Tibial nerve (tissue), 4 donors: ENCODE results near the gene NEURL3. TPM values are rescaled to one million over a fixed set of nuclear protein-coding genes. Genes with fewer than 3 reads are reported as not detected.

Experiments
- DNase-seq, 2 donors: peaks; one replicate each; pipeline ENCODE4 v3.0.0-alpha.2; 2019; ENCODE audit warnings: low spot score in 2 of 2
- H3K27ac ChIP-seq, 4 donors: fragments of 200-600 bp; sonication (generic) in 3 of 4; one replicate each; pipeline ENCODE4 v1.5.1; 2017 to 2019; ENCODE audit warnings: mild to moderate bottlenecking in 1 of 4
- H3K27me3 ChIP-seq, 2 donors: fragments of 200-600 bp; sonication (generic) in 1 of 2; one replicate each; pipeline versions ENCODE4 v1.5.1 to v1.6.0; 2017 to 2019
- H3K36me3 ChIP-seq, 3 donors: fragments of 200-600 bp; sonication (generic); one replicate each; pipeline ENCODE4 v1.5.1; 2018 to 2019
- H3K4me1 ChIP-seq, 4 donors: fragments of 200-600 bp; sonication (generic) in 3 of 4; one replicate each; pipeline ENCODE4 v1.5.1; 2017 to 2019
- H3K4me3 ChIP-seq, 4 donors: fragments of 200-600 bp; sonication (generic) in 3 of 4; one replicate each; pipeline ENCODE4 v1.5.1; 2017 to 2019; ENCODE audit warnings: mild to moderate bottlenecking in 1 of 4, moderate library complexity in 1 of 4
- H3K9me3 ChIP-seq, 4 donors: fragments of 200-600 bp; sonication (generic) in 3 of 4; one replicate each; pipeline ENCODE4 v1.5.1; 2017 to 2019
- CTCF ChIP-seq, 5 experiments: fragments of 200-600 bp in 3 of 5; fragments of 450-650 bp in 2 of 5; sonication (generic) in 3 of 5; IDR thresholded peaks; one replicate each; pipeline ENCODE4 v1.5.1; 2016 to 2019; ENCODE audit warnings: antibody characterized with exemption in 5 of 5, mild to moderate bottlenecking in 3 of 5, moderate library complexity in 2 of 5
- EP300 ChIP-seq, 2 donors: sonication (generic); formaldehyde crosslinking; IDR thresholded peaks; one replicate each; pipeline ENCODE4 v1.6.1; 2017; ENCODE audit warnings: antibody characterized with exemption in 2 of 2, mild to moderate bottlenecking in 1 of 2
- POLR2A ChIP-seq, 2 donors: fragments of 450-650 bp; IDR thresholded peaks; one replicate each; pipeline ENCODE4 v1.6.1; 2017; ENCODE audit warnings: antibody characterized with exemption in 2 of 2, mild to moderate bottlenecking in 2 of 2, moderate library complexity in 2 of 2
- WGBS, 2 donors: methylation state at CpG; one replicate each; pipeline ENCODE4 v1.1.5; 2018; 5-methylcytosine and 5-hydroxymethylcytosine counted together
- total RNA-seq, 4 donors: library from RNA; depleted of rRNA; stranded (reverse); fragments of >200 nt; gene quantifications; one replicate each; pipeline ENCODE4 v1.1.0, GENCODE V29; 2016

Gene NEURL3
- total RNA-seq, 4 donors from 2014 or later = 1.5 TPM; not detected in 3

- no peaks in the 10 kb centered on the region for H3K36me3 ChIP-seq
- H3K4me3 ChIP-seq = peak overlapping the region; percentile 43 to 71 (median 67)
- TF ChIP-seq CTCF (IDR thresholded peaks at IDR 0.05) (no peak), EP300 (IDR thresholded peaks at IDR 0.05) (peak in 1 of 2 donors; percentile 49), POLR2A (IDR thresholded peaks at IDR 0.05) (no peak)
- H3K27ac ChIP-seq = peak overlapping the region; percentile 9 to 93 (median 86)
- no peaks in the 10 kb centered on the region for H3K27me3 ChIP-seq
- 20 to 29% methylated on average over 14 of the region's 14 CpGs for WGBS, 2 donors
- no peaks in the 10 kb centered on the region for H3K9me3 ChIP-seq
- DNase-seq = no peak
- H3K4me1 ChIP-seq = peaks cover 2 to 68% (median 41%) of the 10 kb centered on the region in 4 donors
Measured at GRCh38 chr2:96528006-96528699, 23.0 kb upstream of the NEURL3 start.

DNA sequence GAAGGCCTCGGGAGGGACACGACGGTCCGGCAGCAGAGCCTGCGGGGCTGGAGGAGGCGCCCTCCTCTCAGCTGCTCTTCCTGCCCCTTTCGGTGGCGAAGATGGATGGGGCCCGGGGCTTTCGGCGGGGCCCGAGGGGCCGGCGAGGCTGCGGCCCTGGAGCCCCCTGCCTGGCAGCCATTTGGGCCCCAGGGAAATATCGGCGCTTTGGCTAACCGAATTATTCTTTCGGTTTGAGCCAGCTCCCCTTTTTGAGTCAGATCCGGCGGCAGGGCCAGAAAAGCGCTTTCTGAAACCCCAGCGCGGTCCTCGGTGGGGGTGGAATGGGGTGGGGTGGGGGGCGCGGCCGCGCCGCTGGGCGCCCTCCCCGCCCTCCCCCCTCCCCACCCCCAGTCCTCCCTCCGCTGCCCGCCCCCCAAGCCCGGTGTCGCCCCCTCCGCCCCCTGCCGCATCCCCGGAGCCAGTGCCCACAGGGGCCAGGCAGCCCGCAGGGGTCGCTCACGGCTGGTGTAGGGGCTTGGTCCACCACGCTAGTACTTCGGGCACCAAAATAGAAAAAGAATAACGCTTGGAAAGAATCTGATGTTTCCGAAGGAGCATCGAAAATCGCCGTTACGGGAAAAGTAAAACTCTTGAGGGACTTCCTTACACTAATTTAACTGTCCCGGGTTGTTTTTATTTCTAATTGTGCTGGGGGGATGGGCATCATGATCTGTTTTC is 22.3 kb upstream of the NEURL3 start:
- peak overlapping the region; percentile 43 to 71 (median 67) for H3K4me3 ChIP-seq
- TF ChIP-seq CTCF (IDR thresholded peaks at IDR 0.05) (peak in 2 of 5 experiments; percentile 36 to 37), POLR2A (IDR thresholded peaks at IDR 0.05) (no peak), EP300 (IDR thresholded peaks at IDR 0.05) (no peak)
- peak overlapping the region; percentile 9 to 93 (median 86) for H3K27ac ChIP-seq
- DNase-seq = no peak
- peaks cover 0 to 61% (median 34%) of the 10 kb centered on the region in 4 donors for H3K4me1 ChIP-seq
- WGBS, 2 donors = 1% methylated on average over 22 to 35 of the region's 51 CpGs
- no peaks in the 10 kb centered on the region for H3K27me3 ChIP-seq
- no peaks in the 10 kb centered on the region for H3K9me3 ChIP-seq
- no peaks in the 10 kb centered on the region for H3K36me3 ChIP-seq

- no peak for TF ChIP-seq CTCF (IDR thresholded peaks at IDR 0.05)
- TF ChIP-seq POLR2A (IDR thresholded peaks at IDR 0.05) = no peak
- 77 to 79% methylated on average over 29 of the region's 29 CpGs for WGBS, 2 donors
- Histone ChIP-seq H3K4me1 (peaks cover 0 to 54% (median 29%) of the 10 kb centered on the region in 4 donors), H3K27me3 (no peaks in the 10 kb centered on the region), H3K27ac (peak overlapping the region in 3 of 4 donors; percentile 84 to 93 (median 88)), H3K4me3 (peak overlapping the region; percentile 43 to 71 (median 67)), H3K9me3 (no peaks in the 10 kb centered on the region), H3K36me3 (no peaks in the 10 kb centered on the region)
- no peak for DNase-seq
Measured at GRCh38 chr2:96526615-96527285, 21.6 kb upstream of the NEURL3 start.

GRCh38 chr2:96526101-96526591 is 21.0 kb upstream of the NEURL3 start:
- no peaks in the 10 kb centered on the region for H3K27me3 ChIP-seq
- H3K4me3 ChIP-seq = no peak overlapping the region
- H3K9me3 ChIP-seq = no peaks in the 10 kb centered on the region
- DNase-seq = no peak
- no peak for TF ChIP-seq EP300 (IDR thresholded peaks at IDR 0.05)
- TF ChIP-seq CTCF (IDR thresholded peaks at IDR 0.05) = no peak
- TF ChIP-seq POLR2A (IDR thresholded peaks at IDR 0.05) = no peak
- no peak overlapping the region for H3K27ac ChIP-seq
- peaks cover 0 to 48% (median 23%) of the 10 kb centered on the region in 4 donors for H3K4me1 ChIP-seq
- 94 to 98% methylated on average over 12 of the region's 12 CpGs for WGBS, 2 donors
- no peaks in the 10 kb centered on the region for H3K36me3 ChIP-seq
